ENCODE measurements around the gene RAB40C.

Gene RAB40C

DNA sequence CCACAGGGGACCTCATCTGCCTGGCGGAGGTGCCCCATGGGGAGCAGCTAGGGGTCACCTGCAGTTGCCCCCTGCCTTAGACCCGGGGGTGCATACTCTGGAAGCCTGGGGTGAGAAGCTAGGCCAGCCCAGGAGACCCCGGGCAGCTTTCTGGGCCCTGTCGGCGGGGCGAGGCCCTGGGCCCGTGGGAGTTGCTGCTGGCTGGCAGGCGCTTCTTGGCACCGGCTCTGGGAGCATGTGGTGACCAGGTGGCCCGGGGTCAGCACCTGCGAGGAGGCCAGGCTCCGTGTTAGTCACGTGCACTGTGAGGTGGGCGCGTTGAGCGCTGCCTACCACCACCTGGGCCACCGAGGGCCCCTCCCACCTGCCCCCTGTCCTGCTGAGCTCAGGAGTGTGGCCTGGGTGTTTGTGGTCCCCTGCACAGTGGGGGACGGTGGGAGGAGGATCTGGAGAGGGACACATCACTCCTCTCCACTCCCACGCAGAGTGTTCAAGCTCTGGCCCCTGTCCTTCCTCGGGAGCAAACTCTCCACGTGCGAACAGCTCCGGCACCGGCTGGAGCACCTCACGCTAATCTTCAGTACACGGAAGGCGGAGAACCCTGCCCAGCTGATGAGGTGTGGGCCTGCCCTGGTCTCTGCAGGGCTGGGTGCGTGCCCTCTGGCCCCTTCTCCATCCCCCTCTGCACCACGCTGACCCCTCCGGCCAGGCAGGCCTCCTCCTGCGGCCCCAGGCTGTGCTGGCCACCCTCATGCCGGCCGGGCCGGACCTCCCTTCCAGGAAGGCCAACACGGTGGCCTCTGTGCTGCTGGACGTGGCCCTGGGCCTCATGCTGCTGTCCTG is 14.3 kb upstream of the RAB40C start:
- DNase-seq: no peak

DNA sequence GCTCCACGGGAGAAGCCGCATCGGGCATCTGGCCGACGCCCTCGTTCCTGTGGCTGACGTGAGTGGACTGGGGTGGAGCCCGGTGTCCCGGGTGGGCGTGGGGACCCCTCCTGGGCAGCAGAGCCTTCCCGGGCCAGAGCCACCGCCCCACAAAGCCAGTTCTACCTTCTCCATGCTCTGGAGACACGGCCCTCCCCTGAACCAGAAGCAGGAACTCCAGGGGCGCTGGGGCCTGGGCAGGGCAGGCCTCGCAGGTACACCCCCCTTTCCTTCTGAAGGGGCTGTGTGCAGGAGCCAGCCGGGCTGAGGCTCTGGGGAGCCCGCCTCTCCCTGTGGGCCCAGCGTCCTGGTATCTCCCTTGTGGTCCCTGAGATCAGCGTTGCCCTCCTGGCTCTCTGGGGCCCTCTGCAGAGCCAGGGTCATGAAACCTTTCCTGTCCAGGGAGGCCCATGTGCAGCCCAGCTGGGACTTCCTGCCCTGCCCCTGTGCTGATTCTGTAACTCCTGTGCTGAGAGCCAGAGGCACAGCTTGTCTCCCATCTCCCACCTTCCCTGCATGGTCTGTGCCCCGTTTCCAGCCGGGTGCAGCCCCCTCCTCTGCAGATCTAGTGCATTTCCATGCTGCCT is 13.6 kb upstream of the RAB40C start:
- no peak for DNase-seq

DNA sequence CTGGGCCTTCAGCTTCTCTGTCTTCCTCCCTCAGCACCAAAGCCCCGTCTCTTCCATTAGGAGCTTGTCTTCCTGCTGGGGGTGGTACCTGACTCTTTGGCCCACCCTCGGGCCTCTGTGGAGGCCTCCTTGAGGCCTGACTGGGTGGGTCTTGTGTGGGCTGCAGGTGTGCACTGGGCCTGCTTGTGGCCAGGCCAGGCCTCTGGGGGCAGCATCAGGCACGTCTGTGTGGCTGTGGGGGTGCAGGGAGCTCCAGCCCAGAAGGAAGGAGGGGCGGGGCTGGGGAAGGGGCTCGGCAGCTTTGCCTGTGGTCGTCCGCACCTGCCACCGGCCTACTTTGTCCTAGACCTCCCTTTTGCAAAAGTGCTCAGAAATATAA is 13.1 kb upstream of the RAB40C start:
- DNase-seq: no peak

DNA sequence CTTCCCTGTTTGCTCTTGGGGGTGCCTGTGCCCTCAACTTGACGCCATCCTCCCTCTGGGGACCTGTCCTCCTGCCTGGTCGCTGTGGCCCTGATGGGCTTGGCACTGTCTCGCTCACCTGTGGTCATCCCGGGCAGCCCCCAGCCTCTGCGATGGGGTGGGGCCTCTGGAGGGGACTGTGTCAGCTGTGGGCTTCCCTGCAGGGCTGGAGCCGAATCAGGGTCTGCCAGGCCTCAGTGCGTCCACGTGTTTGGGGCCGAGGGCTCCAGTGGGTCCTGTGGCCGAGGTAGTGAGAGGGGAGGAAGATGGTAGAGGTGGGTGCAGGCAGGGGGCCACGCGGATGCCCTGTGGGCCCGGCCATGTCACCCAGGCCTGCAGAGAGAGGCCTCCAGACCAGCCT is 12.1 kb upstream of the RAB40C start:
- no peak for DNase-seq

DNA sequence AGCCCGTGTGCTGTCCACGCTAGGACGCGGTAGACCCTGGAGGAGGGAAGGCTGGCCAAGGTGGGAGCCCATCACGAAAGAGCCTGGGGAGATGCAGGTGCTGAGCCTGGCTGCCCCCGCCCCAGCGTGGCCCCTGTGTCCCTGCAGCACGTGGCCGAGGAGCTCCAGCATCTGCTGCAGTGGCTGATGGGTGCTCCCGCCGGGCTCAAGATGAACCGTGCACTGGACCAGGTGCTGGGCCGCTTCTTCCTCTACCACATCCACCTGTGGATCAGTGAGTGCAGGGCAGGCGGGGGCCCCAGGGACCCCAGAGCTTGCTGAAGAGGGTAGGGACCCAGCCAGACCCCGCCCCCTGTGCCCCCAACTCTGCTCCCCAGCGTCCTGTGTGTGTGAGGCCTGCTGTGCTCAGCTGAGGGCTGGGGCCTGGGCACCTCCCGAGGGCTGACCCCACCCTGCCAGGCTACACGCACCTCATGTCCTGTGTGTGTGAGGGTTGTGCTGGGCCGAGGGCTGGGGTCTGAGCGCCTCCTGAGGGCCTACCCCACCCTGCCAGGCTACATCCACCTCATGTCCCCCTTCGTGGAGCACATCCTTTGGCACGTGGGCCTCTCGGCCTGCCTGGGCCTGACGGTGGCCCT is 11.5 kb upstream of the RAB40C start:
- no peak for DNase-seq

DNA sequence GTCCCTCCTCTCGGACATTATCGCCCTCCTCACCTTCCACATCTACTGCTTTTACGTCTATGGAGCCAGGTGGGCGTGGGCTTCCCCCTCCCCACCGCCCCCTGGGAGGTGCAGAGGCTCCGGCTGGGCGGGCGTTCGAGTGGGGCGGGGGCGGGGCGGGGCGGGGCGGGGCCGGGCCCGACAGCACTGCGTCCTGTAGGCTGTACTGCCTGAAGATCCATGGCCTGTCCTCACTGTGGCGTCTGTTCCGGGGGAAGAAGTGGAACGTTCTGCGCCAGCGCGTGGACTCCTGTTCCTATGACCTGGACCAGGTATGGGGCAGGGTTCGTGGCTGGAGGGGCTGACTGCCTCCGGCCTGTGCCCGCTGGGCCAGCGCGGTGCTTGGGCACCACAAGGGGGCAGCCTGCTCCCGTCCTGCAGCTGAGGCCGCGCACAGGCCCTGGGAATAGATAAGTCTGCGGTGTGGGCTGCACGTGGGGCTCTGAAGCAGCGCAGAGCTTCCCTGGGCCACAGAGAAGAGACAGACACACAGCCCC is 10.9 kb upstream of the RAB40C start:
- peak; percentile 60 to 64 for DNase-seq

DNA sequence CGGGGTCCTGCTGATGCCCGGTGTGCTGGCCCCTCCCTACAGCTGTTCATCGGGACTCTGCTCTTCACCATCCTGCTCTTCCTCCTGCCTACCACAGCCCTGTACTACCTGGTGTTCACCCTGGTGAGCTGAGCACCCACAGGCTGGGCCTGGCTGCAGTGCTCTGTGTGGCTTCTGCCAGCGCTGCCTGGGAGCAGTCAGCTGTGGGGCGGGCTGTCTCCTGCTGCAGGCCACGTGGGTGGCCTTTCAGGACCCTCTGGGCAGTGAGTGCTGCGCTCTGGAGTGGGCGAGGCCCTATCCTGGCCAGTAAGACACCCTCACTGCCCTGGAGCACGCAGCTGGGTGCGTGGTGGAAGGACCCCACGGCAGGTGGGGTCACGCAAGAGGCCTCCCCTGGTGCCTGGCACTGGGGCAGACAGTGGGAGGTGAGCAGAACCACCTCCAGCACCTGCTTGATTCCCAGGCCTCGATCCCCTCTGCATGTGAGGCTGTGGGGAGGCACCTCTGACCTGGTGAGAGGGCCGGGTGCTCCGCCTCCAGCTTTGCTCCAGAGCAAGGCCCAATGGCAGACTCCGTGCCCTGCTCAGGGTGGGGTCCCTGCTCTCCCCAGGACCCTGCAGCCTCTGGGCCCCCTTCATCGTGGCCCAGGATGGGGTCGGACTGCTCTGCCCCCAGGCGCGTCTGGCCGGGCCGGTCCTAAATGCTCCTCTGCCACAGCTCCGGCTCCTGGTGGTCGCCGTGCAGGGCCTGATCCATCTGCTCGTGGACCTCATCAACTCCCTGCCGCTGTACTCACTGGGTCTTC is 9.5 kb upstream of the RAB40C start:
- no peak for DNase-seq

DNA sequence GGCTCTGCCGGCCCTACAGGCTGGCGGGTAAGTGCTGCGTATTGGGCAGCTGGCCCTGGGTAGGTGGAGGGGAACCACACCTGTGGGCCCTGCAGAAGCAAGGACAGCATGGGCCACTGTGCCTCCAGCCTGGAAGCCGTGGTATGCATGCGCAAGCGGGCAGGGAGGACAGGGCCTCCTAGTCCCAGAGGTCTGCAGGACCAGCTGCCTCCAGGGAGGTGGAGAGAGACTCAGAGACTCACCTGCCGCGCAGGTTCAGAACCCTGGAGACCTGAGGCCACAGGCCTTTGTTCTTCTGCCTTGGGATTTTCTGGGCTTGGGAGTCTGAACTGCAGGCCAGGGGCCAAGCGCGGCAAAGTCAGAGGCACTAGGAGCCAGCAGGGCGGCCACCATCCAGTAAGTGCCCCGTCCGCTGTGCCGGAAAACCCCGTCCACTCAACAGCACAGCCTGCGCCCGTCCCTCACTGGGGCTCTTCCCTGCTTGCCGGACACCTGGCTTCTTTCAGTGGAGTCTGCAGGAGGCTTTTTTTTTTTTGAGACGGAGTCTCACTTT is 8.8 kb upstream of the RAB40C start:
- no peak for DNase-seq

DNA sequence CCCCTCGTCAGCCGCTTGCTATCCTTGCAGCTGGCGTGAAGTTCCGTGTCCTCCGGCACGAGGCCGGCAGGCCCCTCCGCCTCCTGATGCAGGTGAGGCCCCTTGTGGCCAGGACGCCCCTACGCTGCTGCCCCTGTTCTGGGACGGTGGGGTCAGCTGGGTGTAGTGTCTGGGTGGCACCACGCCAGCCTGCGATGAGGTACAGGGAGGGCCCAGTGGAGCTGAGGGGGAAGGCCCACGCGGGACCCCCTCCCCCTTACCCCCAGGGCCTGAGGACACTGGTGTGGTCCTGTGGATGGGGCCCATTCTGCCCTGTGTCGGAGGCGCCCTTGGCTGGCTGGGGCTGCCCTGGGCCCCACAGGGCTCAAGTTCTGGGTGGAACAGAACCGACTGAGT is 7.7 kb upstream of the RAB40C start:
- DNase-seq: no peak

DNA sequence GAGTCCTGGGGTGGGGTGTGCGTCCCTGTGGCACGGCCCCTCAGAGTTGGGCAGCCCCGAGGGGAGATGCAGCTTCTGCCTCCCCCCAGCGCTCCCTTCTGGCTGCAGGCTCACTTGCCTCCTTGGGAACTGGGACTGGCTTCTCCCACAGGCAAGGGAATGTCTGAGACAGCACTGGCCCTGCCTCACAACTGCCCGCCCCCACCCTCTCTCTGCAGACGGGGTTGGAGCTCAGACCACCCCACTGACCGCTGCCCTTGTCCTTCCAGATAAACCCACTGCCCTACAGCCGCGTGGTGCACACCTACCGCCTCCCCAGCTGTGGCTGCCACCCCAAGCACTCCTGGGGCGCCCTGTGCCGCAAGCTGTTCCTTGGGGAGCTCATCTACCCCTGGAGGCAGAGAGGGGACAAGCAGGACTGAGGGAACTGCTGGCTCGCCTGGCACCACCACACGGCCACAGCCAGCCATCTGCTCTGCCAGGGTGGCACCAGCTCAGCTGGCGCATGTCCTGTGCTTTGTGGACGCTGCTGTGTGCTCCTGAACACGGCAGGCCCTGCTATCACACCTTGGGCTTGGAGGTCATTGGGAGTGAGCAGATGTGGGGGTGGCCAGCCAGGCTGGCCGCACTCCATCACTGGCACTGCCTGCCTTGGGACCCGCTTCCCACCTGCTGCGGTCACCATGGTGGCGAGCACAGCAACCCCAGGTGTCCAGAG is 7.1 kb upstream of the RAB40C start:
- DNase-seq: no peak

DNA sequence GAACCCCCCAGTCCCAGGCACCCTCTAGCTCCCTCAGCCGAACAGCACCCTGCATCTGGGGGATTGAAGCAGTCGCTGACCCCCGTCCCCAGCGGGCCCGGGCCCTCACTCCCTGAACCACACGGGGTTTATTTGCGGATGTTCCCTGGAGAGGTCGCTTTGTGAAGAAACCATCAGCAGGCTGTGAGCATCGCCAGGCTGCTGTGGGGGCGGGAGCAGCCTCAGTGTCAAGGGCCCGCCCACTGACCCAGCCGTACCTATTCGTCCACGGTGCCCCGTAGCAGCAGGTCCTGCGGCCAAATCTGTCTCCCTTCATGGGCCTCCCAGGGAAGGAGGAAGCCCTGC is 6.4 kb upstream of the RAB40C start:
- DNase-seq: no peak

DNA sequence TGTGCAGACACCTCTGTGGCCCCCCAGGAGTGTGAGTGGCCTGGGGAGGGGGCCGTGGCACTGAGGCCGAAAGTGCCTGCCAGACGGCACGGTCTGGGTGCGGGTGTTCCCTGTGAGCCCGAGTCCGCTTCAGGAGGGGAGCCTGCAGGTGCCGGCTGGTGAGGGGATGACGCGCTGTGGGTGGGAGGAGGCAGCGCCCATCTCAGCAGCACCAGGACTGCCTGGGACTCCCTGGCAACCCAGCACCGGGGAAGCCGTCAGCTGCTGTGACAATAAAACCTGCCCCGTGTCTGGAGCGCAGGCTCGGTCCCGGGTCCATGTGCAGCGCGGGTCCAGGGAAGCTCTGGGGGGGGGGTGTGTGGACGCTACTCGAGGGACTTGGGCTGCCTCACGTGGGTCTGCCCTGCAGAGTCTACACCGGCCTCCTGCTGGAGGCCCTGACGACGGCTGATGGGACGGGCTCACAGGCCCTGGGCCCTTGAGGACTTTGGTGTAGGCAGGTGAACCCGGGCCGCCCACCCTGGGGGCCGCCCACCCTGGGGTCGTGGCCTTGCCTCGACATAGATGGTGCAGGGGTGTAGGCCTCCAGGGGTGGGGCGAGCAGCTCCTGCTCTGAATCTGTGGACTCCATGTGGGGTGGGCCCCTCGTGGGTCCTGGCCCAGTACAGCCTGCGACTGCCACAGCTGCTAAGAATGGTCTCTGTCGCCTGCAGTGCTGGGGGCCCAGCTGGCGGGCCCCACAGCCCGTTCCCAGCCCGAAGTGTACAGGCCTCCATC is 5.9 kb upstream of the RAB40C start:
- no peak for DNase-seq

DNA sequence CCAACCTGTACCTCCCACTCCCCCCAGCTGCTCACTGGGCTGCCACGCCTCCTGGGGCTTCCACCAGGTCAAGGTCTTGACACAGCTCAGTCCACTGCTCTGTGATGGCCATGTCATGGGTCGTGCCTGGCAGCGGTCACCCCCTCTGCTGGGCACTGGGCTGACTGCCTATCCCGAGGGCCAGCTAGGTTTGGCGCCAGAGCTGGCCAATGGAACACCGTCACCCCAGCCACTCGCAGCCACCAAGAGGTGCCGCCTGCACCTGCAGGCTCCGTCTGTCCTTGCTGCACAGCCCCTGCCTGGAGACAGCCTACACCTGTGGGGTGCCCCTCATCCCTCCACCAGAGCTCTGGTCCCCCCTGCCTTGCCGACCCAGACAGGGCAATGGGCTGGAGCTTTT is 4.5 kb upstream of the RAB40C start:
- DNase-seq: no peak

DNA sequence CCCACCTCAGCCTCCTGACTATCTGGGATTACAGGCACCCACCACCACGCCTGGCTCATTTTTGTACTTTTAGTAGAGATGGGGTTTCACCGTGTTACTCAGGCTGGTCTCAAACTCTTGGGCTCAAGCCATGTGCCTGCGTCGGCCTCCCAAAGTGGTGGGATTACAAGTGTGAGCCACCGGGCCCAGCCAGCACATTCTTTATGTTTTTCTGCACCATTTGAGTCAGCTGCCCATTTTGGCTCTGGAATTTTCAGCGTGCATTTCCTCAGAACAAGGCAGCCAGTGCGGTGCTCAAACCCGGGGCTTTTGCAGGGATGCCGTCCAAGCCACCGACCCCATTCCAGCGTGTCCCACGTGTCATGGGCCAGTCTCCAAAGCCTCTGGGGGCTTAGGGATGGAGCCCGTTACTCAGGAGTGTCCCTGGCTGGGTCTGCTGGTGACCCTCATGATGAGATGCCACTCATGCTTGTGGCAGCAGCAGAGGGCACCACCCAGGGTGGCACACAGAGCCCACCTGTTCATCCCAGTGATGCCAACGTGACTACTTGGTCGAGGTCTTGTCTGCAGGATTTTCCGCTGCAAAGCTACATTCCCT is 3.7 kb upstream of the RAB40C start:
- no peak for DNase-seq

DNA sequence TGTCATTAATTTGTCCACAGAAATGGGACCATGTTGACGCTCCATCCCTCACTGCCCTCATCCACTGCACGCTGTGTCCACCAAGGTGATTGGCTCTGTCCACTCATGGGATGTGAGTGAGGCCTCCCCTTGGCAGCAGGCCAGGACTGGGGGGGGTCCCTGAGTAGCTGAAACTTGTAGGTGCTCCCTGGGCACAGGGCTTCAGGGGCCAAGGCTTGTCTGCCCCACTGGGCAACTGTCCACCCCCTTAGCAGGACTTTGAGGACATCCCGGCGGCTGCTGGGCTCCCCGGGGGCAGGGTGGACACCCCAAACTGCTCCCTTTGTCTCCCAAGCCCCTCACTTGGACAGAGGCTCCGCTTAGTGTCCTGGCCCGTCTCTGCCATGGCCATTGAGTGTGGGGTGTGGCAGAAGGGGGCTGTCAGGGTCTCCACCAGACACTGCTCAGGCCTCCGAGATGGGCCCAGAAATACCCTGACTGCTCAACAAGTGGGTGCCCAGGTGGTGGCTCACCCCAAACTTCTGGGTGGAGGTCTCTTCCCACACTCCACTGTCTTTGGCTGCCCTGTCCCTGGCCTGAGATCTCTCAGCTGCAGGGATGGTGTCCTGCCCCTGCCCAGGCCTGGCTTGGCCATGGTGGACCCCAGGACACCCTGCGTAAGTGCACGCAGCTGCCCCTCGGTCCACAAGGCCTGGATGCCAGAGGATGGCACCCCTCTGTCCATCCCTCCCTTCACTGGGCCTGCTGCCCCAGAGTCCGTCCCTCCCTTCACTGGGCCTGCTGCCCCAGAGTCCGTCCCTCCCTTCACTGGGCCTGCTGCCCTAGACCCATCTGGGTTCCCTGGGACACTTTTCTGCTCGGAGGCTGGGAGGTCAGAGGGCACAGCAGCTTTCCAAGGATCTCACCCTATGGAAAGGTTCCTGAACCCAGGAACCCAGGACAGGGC is 2.9 kb upstream of the RAB40C start:
- no peak for DNase-seq

DNA sequence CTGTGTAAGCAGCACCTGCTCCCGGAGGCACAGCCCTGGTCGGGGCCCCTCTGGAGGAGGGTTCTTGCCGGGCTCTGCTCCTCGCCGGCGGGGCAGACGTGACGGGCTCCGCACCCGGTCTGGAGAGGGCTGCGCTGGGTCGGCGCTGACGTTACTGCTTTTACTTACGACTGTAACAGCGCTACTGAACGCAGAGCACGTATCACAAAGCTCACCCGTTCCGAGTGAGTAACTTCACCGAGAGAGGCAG is 1.3 kb upstream of the RAB40C start:
- DNase-seq: peak in 1 of 2 donors; percentile 48

DNA sequence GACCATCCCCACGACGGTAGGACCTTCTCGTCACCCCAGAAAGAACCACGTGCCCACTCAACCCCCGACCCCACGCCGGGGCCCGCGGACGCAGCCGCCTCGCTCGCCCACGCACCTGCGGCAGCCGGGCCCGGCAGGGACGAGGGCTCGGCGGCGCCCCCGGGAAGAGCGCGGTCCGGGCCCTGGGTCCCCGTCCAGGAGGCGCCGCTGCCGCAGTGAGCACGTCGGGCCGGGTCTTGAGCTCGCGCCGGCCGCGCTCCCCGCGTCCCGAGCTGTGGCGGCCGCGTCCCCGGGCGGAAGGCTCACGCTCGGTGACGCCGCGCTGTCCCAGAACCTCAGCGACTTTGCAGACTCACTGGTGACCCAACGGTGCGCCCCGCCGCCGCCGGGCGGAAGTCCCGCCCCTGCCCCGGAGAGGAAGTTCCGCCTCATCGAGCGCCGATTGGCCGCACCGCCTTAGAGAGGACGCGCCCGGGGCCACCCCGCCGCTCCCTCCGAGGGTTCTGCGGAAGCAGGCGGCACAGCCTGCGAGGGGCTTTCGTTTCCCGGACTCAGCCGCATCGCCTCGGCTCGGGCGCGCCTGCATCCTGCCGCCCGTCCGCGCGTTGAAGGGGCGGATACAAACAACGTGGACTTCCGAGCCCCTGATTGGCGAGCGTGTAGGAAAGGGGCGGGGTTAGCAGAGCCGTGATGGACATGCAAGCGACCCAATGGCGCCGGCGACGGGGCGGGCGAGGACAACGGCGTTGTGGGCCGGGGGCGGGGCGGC is 793 bp upstream of the RAB40C start:
- peak; percentile 98 for DNase-seq

DNA sequence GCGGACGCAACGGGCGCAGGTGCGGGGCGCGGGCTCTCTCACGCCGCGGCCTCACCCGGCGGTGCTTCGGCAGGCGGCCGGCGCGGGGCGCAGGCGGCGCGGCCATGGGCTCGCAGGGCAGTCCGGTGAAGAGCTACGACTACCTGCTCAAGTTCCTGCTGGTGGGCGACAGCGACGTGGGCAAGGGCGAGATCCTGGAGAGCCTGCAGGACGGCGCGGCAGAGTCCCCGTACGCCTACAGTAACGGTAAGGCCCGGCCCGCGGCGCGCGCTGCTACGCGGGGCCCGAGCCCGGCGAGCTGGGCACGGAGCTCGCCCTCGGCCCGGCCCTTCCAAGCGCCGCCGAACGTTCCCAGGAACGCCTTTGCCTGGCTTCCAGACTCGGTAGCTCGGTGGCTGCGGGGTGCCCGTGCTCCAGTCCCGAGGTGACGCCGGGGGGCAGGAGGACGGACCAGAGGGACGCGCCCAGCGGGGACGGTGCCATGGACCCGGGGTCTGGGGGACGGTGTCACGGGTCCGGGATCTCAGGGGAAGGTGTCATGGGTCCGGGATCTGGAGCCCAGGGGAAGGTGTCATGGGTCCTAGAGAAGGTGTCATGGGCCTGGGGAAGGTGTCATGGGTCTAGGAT is 435 bp downstream of the RAB40C start:
- no peak for DNase-seq

DNA sequence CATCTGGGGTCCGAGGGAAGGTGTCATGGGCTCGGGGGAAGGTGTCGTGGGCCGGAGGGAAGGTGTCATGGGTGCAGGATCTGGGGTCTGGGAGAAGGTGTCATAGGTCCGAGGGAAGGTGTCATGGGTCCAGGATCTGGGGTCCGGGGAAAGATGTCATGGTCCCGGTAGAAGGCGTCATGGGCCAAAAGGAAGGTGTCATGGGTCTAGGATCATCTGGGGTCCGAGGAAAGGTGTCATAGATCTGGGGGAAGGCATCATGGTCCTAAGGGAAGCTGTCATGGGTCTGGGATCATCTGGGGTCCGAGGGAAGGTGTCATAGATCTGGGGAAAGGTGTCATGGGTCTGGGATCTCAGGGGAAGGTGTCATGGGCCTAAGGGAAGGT is 942 bp downstream of the RAB40C start:
- no peak for DNase-seq

Data from stimulated activated CD4-positive, alpha-beta T cell treated with anti-CD3 and anti-CD28 coated beads, Interleukin-2, amount 100 ng/mL, for 48 hours (primary cell).